Measurements from ENCODE around the gene RAB11FIP4. TPM values are rescaled to one million over a fixed set of nuclear protein-coding genes. Genes with fewer than 3 reads are reported as not detected.

Gene RAB11FIP4
- total and polyA plus RNA-seq, 10 of the 15 experiments (the other 5 are each of a cell fraction or from before 2014, with no cell fraction given) = 1.4 to 27.0 (median 17.6) TPM

GRCh38 chr17:31480067-31480466 lies 88.6 kb downstream of the RAB11FIP4 start (continued):
- TF ChIP-seq ZBTB4 (CRISPR knock-in tag; IDR thresholded peaks at IDR 0.05) (no peak), NR2C1 (IDR thresholded peaks at IDR 0.05) (no peak), CREM (IDR thresholded peaks at IDR 0.05; ENCODE audit: low read depth) (no peak), GABPA (IDR thresholded peaks at IDR 0.05; ENCODE audit: low read depth) (no peak)

- TF ChIP-seq HDGF (IDR thresholded peaks at IDR 0.05) = no peak
- peak; percentile 88 for TF ChIP-seq ZNF24 (IDR thresholded peaks at IDR 0.05)
- no TSS peak for BruUV-seq (replicated peaks)
- in situ Hi-C loops (cut with MboI) (no loop called here), intact Hi-C loops (cut with micrococcal nuclease; ENCODE audit: unreplicated experiment) (no loop called here)
- POLR2A ChIA-PET = no interaction called here
- RAD21 ChIA-PET (ENCODE audit: unreplicated experiment) = no interaction called here
- no peak for DNase-seq (ENCODE audit: low read depth, low spot score)
- Histone ChIP-seq H3K79me2 (ENCODE audit: control insufficient read depth, insufficient read depth, low read length) (no peaks in the 10 kb centered on the region), H4K20me1 (ENCODE audit: control insufficient read depth, insufficient read depth) (no peaks in the 10 kb centered on the region), H3K4me3 (no peak overlapping the region), H3K9ac (ENCODE audit: control insufficient read depth, insufficient read depth, low read length) (no peak overlapping the region), H3K36me3 (ENCODE audit: control insufficient read depth in 2 of 2, insufficient read depth in 2 of 2, low read length in 1 of 2) (no peaks in the 10 kb centered on the region), H3K27ac (ENCODE audit: control insufficient read depth, insufficient read depth) (no peak overlapping the region), H2AFZ (ENCODE audit: control insufficient read depth, low read depth, low read length) (no peak overlapping the region), H3K27me3 (replicated peaks in 1 of 2; ENCODE audit: control insufficient read depth in 2 of 2, insufficient read depth in 2 of 2, low read length in 1 of 2) (no peaks in the 10 kb centered on the region), H3K4me1 (ENCODE audit: control insufficient read depth, insufficient read depth, low read length) (no peaks in the 10 kb centered on the region), H3K9me3 (replicated peaks; ENCODE audit: control insufficient read depth, insufficient read depth, low read length) (no peaks in the 10 kb centered on the region), H3K4me2 (ENCODE audit: control insufficient read depth, insufficient read depth) (no peak overlapping the region)
- SMC1A ChIA-PET (ENCODE audit: uncharacterized antibody, unreplicated experiment) = interaction anchor here (1.3 to 2.5 kb wide), 2 partner anchors 14 to 92 kb away, joined by 4 to 7 read pairs; no protein-coding TSS in a partner anchor
- WGBS (ENCODE audit: insufficient coverage, insufficient replicate concordance, low lambda C conversion rate, missing lambda C conversion rate) = 31% methylated on average over 8 of the region's 8 CpGs
- CTCF ChIA-PET = interaction anchor here (0.7 to 1.8 kb wide), 3 partner anchors 14 to 361 kb away, joined by 3 to 4 read pairs (median 3); no protein-coding TSS in a partner anchor
- no peak for FAIRE-seq
- ATAC-seq = no peak
These were observed 89.7 kb downstream of the RAB11FIP4 start for GRCh38 chr17:31480904-31481782.
